C4-2B (cell line): ENCODE results near the gene CDRT4.

Source experiments
- ZFX ChIP-seq: fragments of 450-650 bp; IDR thresholded peaks from 2 replicates; pipeline ENCODE4 v1.6.1; 2017
- TF ChIP-seq, protein P1 (sequence below): fragments of 450-650 bp; conservative IDR thresholded peaks from 2 replicates; pipeline ENCODE4 v1.5.1; 2017; ENCODE audit warnings: mild to moderate bottlenecking

DNA sequence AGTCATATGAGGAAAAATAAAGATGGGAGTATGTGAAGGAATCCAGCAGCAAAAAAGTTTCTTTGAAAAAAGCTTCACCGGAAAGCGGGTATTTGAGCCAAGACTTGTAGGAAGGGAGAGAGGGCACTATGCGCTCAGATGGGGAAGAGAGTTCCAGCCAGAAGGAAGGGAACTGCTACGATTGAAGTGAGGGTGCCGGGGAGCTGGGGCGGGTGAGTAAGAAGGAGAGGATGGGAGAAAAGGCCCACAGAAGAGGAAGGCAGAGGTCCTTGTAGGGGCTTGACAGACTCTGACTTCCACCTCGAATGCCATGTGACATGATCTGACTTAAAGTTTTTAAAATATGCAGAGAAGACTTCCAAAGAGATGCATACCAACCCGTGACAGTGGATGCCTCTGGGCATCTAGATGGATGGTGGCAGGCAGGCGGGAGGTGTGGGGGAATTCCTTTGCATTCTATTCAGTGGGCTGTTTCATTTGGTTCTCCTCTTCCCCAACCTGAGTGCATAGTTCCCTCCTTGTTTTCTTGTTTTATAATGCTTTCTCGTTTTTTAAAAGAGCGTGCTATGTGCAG is 44.9 kb downstream of the CDRT4 start:
- TF ChIP-seq, protein P1, sequence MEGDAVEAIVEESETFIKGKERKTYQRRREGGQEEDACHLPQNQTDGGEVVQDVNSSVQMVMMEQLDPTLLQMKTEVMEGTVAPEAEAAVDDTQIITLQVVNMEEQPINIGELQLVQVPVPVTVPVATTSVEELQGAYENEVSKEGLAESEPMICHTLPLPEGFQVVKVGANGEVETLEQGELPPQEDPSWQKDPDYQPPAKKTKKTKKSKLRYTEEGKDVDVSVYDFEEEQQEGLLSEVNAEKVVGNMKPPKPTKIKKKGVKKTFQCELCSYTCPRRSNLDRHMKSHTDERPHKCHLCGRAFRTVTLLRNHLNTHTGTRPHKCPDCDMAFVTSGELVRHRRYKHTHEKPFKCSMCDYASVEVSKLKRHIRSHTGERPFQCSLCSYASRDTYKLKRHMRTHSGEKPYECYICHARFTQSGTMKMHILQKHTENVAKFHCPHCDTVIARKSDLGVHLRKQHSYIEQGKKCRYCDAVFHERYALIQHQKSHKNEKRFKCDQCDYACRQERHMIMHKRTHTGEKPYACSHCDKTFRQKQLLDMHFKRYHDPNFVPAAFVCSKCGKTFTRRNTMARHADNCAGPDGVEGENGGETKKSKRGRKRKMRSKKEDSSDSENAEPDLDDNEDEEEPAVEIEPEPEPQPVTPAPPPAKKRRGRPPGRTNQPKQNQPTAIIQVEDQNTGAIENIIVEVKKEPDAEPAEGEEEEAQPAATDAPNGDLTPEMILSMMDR: no peak
- no peak for TF ChIP-seq ZFX
